GM23248 (cell line): ENCODE data around the gene ZNF808. TPM values are rescaled to one million over a fixed set of nuclear protein-coding genes. Genes with fewer than 3 reads are reported as not detected.
A peak's percentile ranks its signal among the peaks of the same experiment; 100 is the strongest.
"Not testable (repeated sequence)": the region's sequence is repeated elsewhere in the genome, so short reads cannot be mapped to it uniquely, and the experiment has no call there.

Experiments
- DNase-seq: peaks from one replicate; pipeline ENCODE4 v3.0.0-alpha.2; 2015
- H2AFZ ChIP-seq: fragments of 200-600 bp; sonication (generic); 2 replicates; pipeline ENCODE4 v1.6.1; 2016; ENCODE audit warnings: antibody characterized with exemption
- H3F3A ChIP-seq: fragments of 200-600 bp; sonication (generic); 2 replicates; pipeline ENCODE4 v1.6.1; 2016; ENCODE audit warnings: mild to moderate bottlenecking, antibody characterized with exemption, mixed run types; ENCODE audit not compliant: insufficient read depth
- H3K27ac ChIP-seq: fragments of 200-600 bp; sonication (generic); 2 replicates; pipeline ENCODE4 v1.5.1; 2016; ENCODE audit warnings: mild to moderate bottlenecking
- H3K27me3 ChIP-seq: fragments of 200-600 bp; sonication (generic); replicated peaks from 2 replicates; pipeline ENCODE4 v1.6.1; 2016; ENCODE audit warnings: mild to moderate bottlenecking; ENCODE audit not compliant: insufficient read depth
- H3K36me3 ChIP-seq: fragments of 200-600 bp; sonication (generic); 2 replicates; pipeline ENCODE4 v1.6.1; 2016; ENCODE audit warnings: low read depth, mild to moderate bottlenecking
- H3K4me1 ChIP-seq: fragments of 200-600 bp; sonication (generic); 2 replicates; pipeline ENCODE4 v1.6.1; 2016; ENCODE audit warnings: mild to moderate bottlenecking; ENCODE audit not compliant: insufficient read depth
- H3K4me2 ChIP-seq: fragments of 200-600 bp; sonication (generic); one replicate; pipeline ENCODE4 v1.6.1; 2016; ENCODE audit warnings: mild to moderate bottlenecking; ENCODE audit not compliant: unreplicated experiment
- H3K4me3 ChIP-seq: fragments of 200-600 bp; sonication (generic); 2 replicates; pipeline ENCODE4 v1.5.1; 2016; ENCODE audit warnings: mild to moderate bottlenecking
- H3K79me2 ChIP-seq: fragments of 200-600 bp; sonication (generic); 2 replicates; pipeline ENCODE4 v1.6.1; 2016; ENCODE audit warnings: mild to moderate bottlenecking; ENCODE audit not compliant: insufficient read depth
- H3K9ac ChIP-seq: fragments of 200-600 bp; sonication (generic); 2 replicates; pipeline ENCODE4 v1.6.1; 2016; ENCODE audit warnings: mild to moderate bottlenecking
- H3K9me2 ChIP-seq: fragments of 200-600 bp; sonication (generic); 2 replicates; pipeline ENCODE4 v1.6.1; 2016; ENCODE audit warnings: mixed run types, mild to moderate bottlenecking, moderate library complexity; ENCODE audit not compliant: insufficient read depth
- H3K9me3 ChIP-seq: fragments of 200-600 bp; sonication (generic); one replicate; pipeline ENCODE4 v1.6.1; 2017; ENCODE audit warnings: low read depth
- H4K20me1 ChIP-seq: fragments of 200-600 bp; sonication (generic); 2 replicates; pipeline ENCODE4 v1.6.0; 2016; ENCODE audit not compliant: insufficient read depth
- EZH2 ChIP-seq: fragments of 200-600 bp; sonication (generic); IDR thresholded peaks from 2 replicates; pipeline ENCODE4 v1.6.1; 2018; ENCODE audit warnings: antibody characterized with exemption, mild to moderate bottlenecking; ENCODE audit not compliant: insufficient read depth, poor library complexity, severe bottlenecking
- EZH2phosphoT487 ChIP-seq: fragments of 200-600 bp; sonication (generic); IDR thresholded peaks from 2 replicates; pipeline ENCODE4 v1.6.1; 2018; ENCODE audit warnings: antibody characterized with exemption, moderate library complexity, mild to moderate bottlenecking, low read depth; ENCODE audit not compliant: insufficient read depth
- WGBS, 2 experiments: methylation state at CpG; one replicate each; pipeline ENCODE4 v1.1.6; 2015 to 2017; ENCODE audit warnings: low lambda C conversion rate in 2 of 2, low coverage in 1 of 2; ENCODE audit errors: missing lambda C conversion rate in 2 of 2; 5-methylcytosine and 5-hydroxymethylcytosine counted together
- in situ Hi-C: fragments of 300-500 bp; cut with MboI; formaldehyde crosslinking; loops from 2 replicates; pipeline ENCODE4 v1.15.0; 2020
- polyA plus RNA-seq: library from polyadenylated mRNA; unstranded; fragments of >200 nt; fragmentation: Nextera tagmentation; extraction: Ambion mirVana; gene quantifications from 2 replicates; pipeline ENCODE4 v1.2.1, GENCODE V29; 2016
- total RNA-seq: library from RNA; depleted of rRNA; stranded (reverse); fragments of >200 nt; shearing (Covaris generic); gene quantifications from 2 replicates; pipeline ENCODE4 v1.2.3, GENCODE V29; 2014

The ZNF808 gene
- total and polyA plus RNA-seq, 2 experiments from 2014 or later = 2.9 to 7.9 TPM

- no peak for TF ChIP-seq EZH2
- TF ChIP-seq EZH2phosphoT487 = no peak
- Histone ChIP-seq H3K9ac (no peak overlapping the region), H3K4me1 (no peaks in the 10 kb centered on the region), H3K9me3 (no peaks in the 10 kb centered on the region), H3F3A (no peaks in the 10 kb centered on the region), H3K36me3 (0 out of 2 replicates have a peak, but pooled peaks cover 9% of the 10 kb centered on the region), H3K79me2 (no peaks in the 10 kb centered on the region), H3K9me2 (no peaks in the 10 kb centered on the region), H4K20me1 (no peaks in the 10 kb centered on the region), H3K27me3 (no peaks in the 10 kb centered on the region), H2AFZ (no peak overlapping the region), H3K27ac (no peak overlapping the region), H3K4me3 (no peak overlapping the region), H3K4me2 (no peak overlapping the region)
- WGBS, 2 experiments = 80 to 82% methylated on average over 3 of the region's 3 CpGs
- in situ Hi-C loops = no loop called here
- peak; percentile 12 for DNase-seq
These were observed 64.8 kb downstream of the ZNF808 start for GRCh38 chr19:52592301-52592700.

GRCh38 chr19:52593441-52593840 lies 66.0 kb downstream of the ZNF808 start:
- H3K4me3 ChIP-seq, H3K9me2 ChIP-seq, H3K9ac ChIP-seq, DNase-seq, H3K4me1 ChIP-seq, H3K36me3 ChIP-seq, H3K27me3 ChIP-seq, H3K9me3 ChIP-seq, H3F3A ChIP-seq, H3K27ac ChIP-seq, H3K79me2 ChIP-seq, H2AFZ ChIP-seq, in situ Hi-C loops, H3K4me2 ChIP-seq, H4K20me1 ChIP-seq: not testable (repeated sequence)
- WGBS, 2 experiments = 100% methylated on average over 9 of the region's 25 CpGs; no CpG with 5 or more reads in 1 of the 2 experiments

- DNase-seq = no peak
- H3K9me3 ChIP-seq = no peaks in the 10 kb centered on the region
- no peaks in the 10 kb centered on the region for H3K27me3 ChIP-seq
- no peak overlapping the region for H3K4me3 ChIP-seq
- no peak overlapping the region for H3K27ac ChIP-seq
- no peaks in the 10 kb centered on the region for H3K79me2 ChIP-seq
- H3K9me2 ChIP-seq = no peaks in the 10 kb centered on the region
- no peak overlapping the region for H2AFZ ChIP-seq
- no peak overlapping the region for H3K9ac ChIP-seq
- in situ Hi-C loops = no loop called here
- no peak for TF ChIP-seq EZH2
- TF ChIP-seq EZH2phosphoT487 = no peak
- H3K4me1 ChIP-seq = peaks cover 7% of the 10 kb centered on the region; the same call in 1 of the 2 replicates
- no peaks in the 10 kb centered on the region for H4K20me1 ChIP-seq
- H3F3A ChIP-seq = peaks cover 15% of the 10 kb centered on the region
- 54 to 56% methylated on average over 3 of the region's 3 CpGs for WGBS, 2 experiments
- H3K4me2 ChIP-seq = no peak overlapping the region
- H3K36me3 ChIP-seq = 0 out of 2 replicates have a peak, but pooled peaks cover 9% of the 10 kb centered on the region
These were observed 71.8 kb downstream of the ZNF808 start for GRCh38 chr19:52599241-52599640.

GRCh38 chr19:52600639-52601024 lies 73.2 kb downstream of the ZNF808 start:
- peak overlapping the region; percentile 32 for H3K27ac ChIP-seq
- no peaks in the 10 kb centered on the region for H3K79me2 ChIP-seq
- H3K27me3 ChIP-seq = no peaks in the 10 kb centered on the region
- no peaks in the 10 kb centered on the region for H3K9me3 ChIP-seq
- 0 out of 2 replicates have a peak, but pooled peaks cover 9% of the 10 kb centered on the region for H3K36me3 ChIP-seq
- peak overlapping the region; percentile 92 for H2AFZ ChIP-seq
- H3F3A ChIP-seq = peaks cover 15% of the 10 kb centered on the region
- in situ Hi-C loops = no loop called here
- peaks cover 7% of the 10 kb centered on the region; the same call in 1 of the 2 replicates for H3K4me1 ChIP-seq
- peak overlapping the region; percentile 88 for H3K4me2 ChIP-seq
- H3K4me3 ChIP-seq = peak overlapping the region; percentile 79
- peak overlapping the region; percentile 66 for H3K9ac ChIP-seq
- no peak for DNase-seq
- WGBS, 2 experiments = 1 to 2% methylated on average over 15 of the region's 15 CpGs
- no peaks in the 10 kb centered on the region for H3K9me2 ChIP-seq
- TF ChIP-seq EZH2 (no peak), EZH2phosphoT487 (no peak)
- H4K20me1 ChIP-seq = no peaks in the 10 kb centered on the region
